ENCODE measurements around the gene ARHGAP42. TPM values are rescaled to one million over a fixed set of nuclear protein-coding genes. Genes with fewer than 3 reads are reported as not detected.

Gene ARHGAP42
- total and polyA plus RNA-seq, 12 donors: 2.5 to 25.0 (median 11.5) TPM

- no peak for DNase-seq
- Histone ChIP-seq H3K27ac (no peak overlapping the region), H3K4me3 (no peak overlapping the region), H3K9me3 (replicated peaks in 1 of 3) (peaks cover 0 to 4% (median 0%) of the 10 kb centered on the region in 3 donors), H3K36me3 (replicated peaks in 1 of 2) (no peaks in the 10 kb centered on the region), H3K27me3 (no peaks in the 10 kb centered on the region), H3K4me1 (replicated peaks in 1 of 2) (peaks cover 0 to 6% of the 10 kb centered on the region in 2 donors)
- no peak for TF ChIP-seq POLR2A (IDR thresholded peaks at IDR 0.05)
- TF ChIP-seq CTCF (IDR thresholded peaks at IDR 0.05): no peak
- WGBS, 4 donors: 47 to 57% (median 51%) methylated on average over 3 of the region's 3 CpGs
- intact Hi-C loops (cut with DNase I): loop anchor here in 1 of 2 donors (10.0 kb wide), 1 partner anchor 345 kb away; no protein-coding TSS in a partner anchor
Measured at GRCh38 chr11:100929377-100929776, 242.3 kb downstream of the ARHGAP42 start.

GRCh38 chr11:100930185-100930778 is 243.2 kb downstream of the ARHGAP42 start:
- Histone ChIP-seq H3K4me1 (replicated peaks in 1 of 2) (peaks cover 0 to 6% of the 10 kb centered on the region in 2 donors), H3K27me3 (no peaks in the 10 kb centered on the region), H3K27ac (no peak overlapping the region), H3K9me3 (replicated peaks in 1 of 3) (peaks cover 0 to 4% (median 0%) of the 10 kb centered on the region in 3 donors), H3K36me3 (replicated peaks in 1 of 2) (no peaks in the 10 kb centered on the region), H3K4me3 (no peak overlapping the region)
- 38 to 40% (median 39%) methylated on average over 5 of the region's 5 CpGs for WGBS, 4 donors
- intact Hi-C loops (cut with DNase I): loop anchor here (5.0 to 10.0 kb wide), 2 partner anchors 248 to 355 kb away; no protein-coding TSS in a partner anchor
- no peak for DNase-seq
- peak; percentile 50 to 72 (median 64) for TF ChIP-seq CTCF (IDR thresholded peaks at IDR 0.05)
- TF ChIP-seq POLR2A (IDR thresholded peaks at IDR 0.05): no peak

- Histone ChIP-seq H3K27ac (no peak overlapping the region), H3K4me3 (no peak overlapping the region), H3K36me3 (replicated peaks in 1 of 2) (no peaks in the 10 kb centered on the region), H3K9me3 (replicated peaks in 1 of 3) (no peaks in the 10 kb centered on the region), H3K4me1 (replicated peaks in 1 of 2) (peaks cover 0 to 6% of the 10 kb centered on the region in 2 donors), H3K27me3 (no peaks in the 10 kb centered on the region)
- 8 to 12% (median 11%) methylated on average over 3 of the region's 3 CpGs for WGBS, 4 donors
- intact Hi-C loops (cut with DNase I): loop anchor here (5.0 to 10.0 kb wide), 2 partner anchors 250 to 358 kb away; no protein-coding TSS in a partner anchor
- no peak for DNase-seq
- TF ChIP-seq POLR2A (IDR thresholded peaks at IDR 0.05) (no peak), CTCF (IDR thresholded peaks at IDR 0.05) (peak; percentile 16 to 59 (median 44))
Measured at GRCh38 chr11:100932474-100933100, 245.5 kb downstream of the ARHGAP42 start.

- no peaks in the 10 kb centered on the region for H3K36me3 ChIP-seq (replicated peaks in 1 of 2)
- H3K4me3 ChIP-seq: no peak overlapping the region
- 81 to 91% (median 85%) methylated on average over 6 of the region's 6 CpGs for WGBS, 4 donors
- TF ChIP-seq POLR2A (IDR thresholded peaks at IDR 0.05) (no peak), CTCF (IDR thresholded peaks at IDR 0.05) (no peak)
- no peak overlapping the region for H3K27ac ChIP-seq
- H3K27me3 ChIP-seq: no peaks in the 10 kb centered on the region
- peaks cover 0 to under 1% of the 10 kb centered on the region in 2 donors for H3K4me1 ChIP-seq (replicated peaks in 1 of 2)
- no peak for DNase-seq
- no peaks in the 10 kb centered on the region for H3K9me3 ChIP-seq (replicated peaks in 1 of 3)
- intact Hi-C loops (cut with DNase I): loop anchor here in 1 of 2 donors (10.0 kb wide), 1 partner anchor 362 kb away; no protein-coding TSS in a partner anchor
Measured at GRCh38 chr11:100936781-100937180, 249.7 kb downstream of the ARHGAP42 start.

Measured in adrenal gland (tissue), 12 donors.